Measurements from ENCODE around the gene EML6.

The EML6 gene

DNA sequence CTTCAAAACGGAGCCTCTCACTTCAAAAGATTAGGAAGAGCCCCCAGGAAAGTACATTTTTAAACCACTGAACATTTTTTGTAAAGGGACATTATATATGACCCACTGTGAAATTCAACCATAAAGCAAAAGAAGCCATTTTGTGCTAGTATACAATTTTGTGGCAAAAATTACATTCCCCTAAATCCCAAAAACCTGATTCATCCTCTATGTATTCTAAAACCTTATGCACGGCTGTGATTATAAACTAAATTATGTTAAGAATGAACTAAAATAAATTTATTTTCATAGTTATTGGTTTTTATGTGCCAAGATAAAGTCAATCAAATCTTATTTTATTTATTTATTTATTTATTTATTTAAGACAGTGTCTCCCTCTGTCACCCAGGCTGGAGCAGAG is 278.3 kb downstream of the EML6 start:
- no peaks in the 10 kb centered on the region for H3K27me3 ChIP-seq (ENCODE audit: insufficient read depth, low read length)
- H3K4me3 ChIP-seq (ENCODE audit: low read length), result no peak overlapping the region
- H3K9me3 ChIP-seq (ENCODE audit: low read length), result no peaks in the 10 kb centered on the region
- peaks cover 13% of the 10 kb centered on the region for H3K4me1 ChIP-seq (ENCODE audit: insufficient read depth, low read length)
- no peak overlapping the region for H2AFZ ChIP-seq (ENCODE audit: low read depth, low read length)
- peaks cover 4% of the 10 kb centered on the region for H3K36me3 ChIP-seq (ENCODE audit: insufficient read depth, low read length)

DNA sequence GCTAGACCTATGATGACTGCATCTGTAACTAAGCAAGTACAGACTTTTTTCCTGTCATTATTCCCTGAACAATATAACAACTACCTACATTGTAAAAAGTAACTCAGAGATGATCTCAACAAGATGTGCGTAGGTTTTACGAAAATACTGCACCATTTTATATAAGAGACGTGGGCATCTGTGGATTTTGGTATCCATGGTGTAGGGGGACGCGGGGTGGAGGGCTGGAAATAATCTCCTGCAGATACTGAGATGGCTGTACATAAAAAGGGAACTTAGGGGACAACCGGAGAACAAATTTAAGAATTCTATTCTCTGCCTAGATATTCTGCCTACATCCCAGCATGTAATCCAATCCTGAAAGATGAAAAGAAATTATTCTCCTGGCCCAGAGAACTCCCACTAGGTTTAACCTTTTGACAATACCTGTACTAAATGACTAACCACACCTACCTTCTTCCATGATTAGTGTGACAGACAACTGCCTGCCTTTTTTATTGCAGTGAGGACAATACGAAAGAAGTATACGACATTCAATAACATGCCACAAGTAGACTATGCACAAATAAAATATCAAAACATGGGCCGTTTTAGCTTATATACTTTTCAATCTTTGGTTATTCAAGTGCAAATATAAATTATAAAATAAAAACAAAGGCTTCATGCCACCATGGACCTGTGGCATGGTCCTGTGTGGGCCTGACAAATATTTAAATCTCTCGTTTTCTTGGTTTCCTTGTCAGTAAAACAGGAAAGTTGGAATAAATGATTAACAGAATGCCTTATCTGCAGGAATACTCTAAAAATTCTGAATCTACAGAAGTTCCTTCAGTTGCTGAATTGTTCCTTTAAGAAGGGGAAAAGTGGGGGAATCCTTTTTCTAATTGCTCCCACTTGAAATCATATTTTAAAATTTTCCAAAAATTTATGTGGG is 280.5 kb downstream of the EML6 start:
- no peaks in the 10 kb centered on the region for H3K9me3 ChIP-seq (ENCODE audit: low read length)
- H3K4me1 ChIP-seq (ENCODE audit: insufficient read depth, low read length), result peaks cover 8% of the 10 kb centered on the region
- no peak overlapping the region for H2AFZ ChIP-seq (ENCODE audit: low read depth, low read length)
- no peaks in the 10 kb centered on the region for H3K27me3 ChIP-seq (ENCODE audit: insufficient read depth, low read length)
- H3K4me3 ChIP-seq (ENCODE audit: low read length), result no peak overlapping the region
- peaks cover 3% of the 10 kb centered on the region for H3K36me3 ChIP-seq (ENCODE audit: insufficient read depth, low read length)

DNA sequence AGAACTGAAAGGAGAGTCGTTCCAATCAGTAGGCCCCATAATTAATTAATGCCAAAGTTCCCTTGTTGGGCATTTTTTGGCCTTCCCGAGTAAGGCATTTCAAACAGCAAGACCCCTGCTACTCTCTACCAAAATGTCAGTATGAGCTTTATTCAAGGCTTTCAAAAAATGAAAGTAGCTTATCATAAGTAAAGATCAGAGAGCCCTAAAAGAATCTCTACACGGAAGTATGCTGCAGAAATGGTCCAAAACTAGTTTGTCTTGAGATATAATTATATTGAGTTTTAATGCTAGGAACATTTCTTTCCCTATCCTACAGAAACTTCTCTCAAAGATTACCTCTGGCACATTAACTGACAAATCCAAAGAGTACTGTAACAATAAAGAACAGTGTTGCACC is 282.8 kb downstream of the EML6 start:
- no peak overlapping the region for H3K4me3 ChIP-seq (ENCODE audit: low read length)
- H3K27me3 ChIP-seq (ENCODE audit: insufficient read depth, low read length), result no peaks in the 10 kb centered on the region
- no peaks in the 10 kb centered on the region for H3K9me3 ChIP-seq (ENCODE audit: low read length)
- H3K4me1 ChIP-seq (ENCODE audit: insufficient read depth, low read length), result peaks cover 7% of the 10 kb centered on the region
- H2AFZ ChIP-seq (ENCODE audit: low read depth, low read length), result no peak overlapping the region
- peaks cover 5% of the 10 kb centered on the region for H3K36me3 ChIP-seq (ENCODE audit: insufficient read depth, low read length)

DNA sequence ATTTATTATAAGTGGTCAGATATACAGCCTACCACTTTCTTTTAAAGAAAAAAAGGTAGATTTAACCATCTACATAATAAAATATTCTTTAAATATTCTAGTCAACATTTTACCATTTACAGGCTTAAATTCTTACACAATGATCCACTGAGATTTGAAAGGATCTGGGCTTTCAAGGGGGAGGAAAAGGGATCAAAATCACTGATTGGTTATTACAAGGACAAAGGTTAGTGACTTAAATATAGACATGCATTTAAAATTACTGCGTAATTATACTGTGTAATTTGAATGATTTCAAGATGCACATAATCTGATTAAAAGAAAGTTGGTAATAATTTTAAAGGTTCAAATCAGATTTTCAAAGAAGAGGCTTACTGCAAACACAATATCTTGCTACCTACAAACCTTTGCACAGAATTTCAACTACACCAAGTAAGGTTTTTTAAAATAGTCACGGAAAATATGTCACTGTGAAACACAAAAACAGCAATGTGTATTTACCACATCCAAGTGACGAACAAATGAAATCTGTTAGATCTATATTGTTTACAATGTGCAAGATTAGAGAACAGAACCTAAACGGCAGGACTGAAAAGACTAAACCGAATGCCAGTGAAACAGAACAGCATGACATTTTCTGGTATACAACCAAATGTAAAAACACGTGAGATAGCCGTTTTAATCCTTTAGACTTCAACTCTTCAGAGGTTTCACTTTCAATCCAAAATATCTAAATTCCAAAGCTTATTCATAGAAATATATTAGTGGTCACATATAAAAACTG is 286.0 kb downstream of the EML6 start:
- no peaks in the 10 kb centered on the region for H3K9me3 ChIP-seq (ENCODE audit: low read length)
- no peak overlapping the region for H2AFZ ChIP-seq (ENCODE audit: low read depth, low read length)
- peaks cover 23% of the 10 kb centered on the region for H3K4me1 ChIP-seq (ENCODE audit: insufficient read depth, low read length)
- H3K4me3 ChIP-seq (ENCODE audit: low read length), result no peak overlapping the region
- H3K27me3 ChIP-seq (ENCODE audit: insufficient read depth, low read length), result no peaks in the 10 kb centered on the region
- peaks cover 9% of the 10 kb centered on the region for H3K36me3 ChIP-seq (ENCODE audit: insufficient read depth, low read length)

DNA sequence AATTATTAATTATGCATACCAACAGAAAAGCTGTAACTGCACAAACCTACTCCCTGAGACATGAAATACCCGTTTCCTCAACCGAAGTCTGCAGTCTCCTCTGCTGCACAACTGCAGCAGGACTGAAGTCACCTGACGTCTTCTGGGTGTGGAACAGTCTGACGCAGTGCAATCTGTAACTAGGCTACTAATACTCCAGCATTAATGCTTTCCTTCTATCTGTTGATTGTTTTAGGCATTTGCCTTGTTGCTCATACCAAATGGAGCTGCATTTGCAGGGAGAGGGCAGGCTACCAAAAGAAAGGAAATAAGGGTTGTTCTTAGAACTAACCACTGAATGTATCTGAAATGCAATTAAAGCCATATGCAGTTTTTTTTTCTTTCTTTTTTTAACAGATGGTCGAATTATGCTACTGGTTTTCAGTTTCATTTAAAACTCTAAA is 286.7 kb downstream of the EML6 start:
- H3K36me3 ChIP-seq (ENCODE audit: insufficient read depth, low read length), result peaks cover 9% of the 10 kb centered on the region
- H3K4me1 ChIP-seq (ENCODE audit: insufficient read depth, low read length), result peaks cover 23% of the 10 kb centered on the region
- no peaks in the 10 kb centered on the region for H3K27me3 ChIP-seq (ENCODE audit: insufficient read depth, low read length)
- no peak overlapping the region for H2AFZ ChIP-seq (ENCODE audit: low read depth, low read length)
- no peak overlapping the region for H3K4me3 ChIP-seq (ENCODE audit: low read length)
- no peaks in the 10 kb centered on the region for H3K9me3 ChIP-seq (ENCODE audit: low read length)

DNA sequence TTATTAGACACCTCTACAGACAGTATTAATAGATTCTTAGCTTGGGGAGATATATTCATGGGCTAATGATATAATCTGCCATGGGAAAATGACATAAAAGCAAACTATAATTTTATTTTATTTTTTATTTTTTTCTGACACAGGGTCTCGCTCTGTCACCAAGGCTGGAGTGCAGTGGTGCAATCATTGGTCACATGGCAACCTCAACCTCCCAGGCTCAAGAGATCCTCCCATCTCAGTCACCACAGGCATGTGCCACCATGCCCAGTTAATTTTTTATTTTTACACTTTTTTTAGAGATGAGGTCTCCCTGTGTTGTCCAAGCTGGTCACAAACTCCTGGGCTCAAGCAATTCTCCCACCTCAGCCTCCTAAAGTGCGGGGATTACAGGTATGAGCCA is 287.5 kb downstream of the EML6 start:
- H3K36me3 ChIP-seq (ENCODE audit: insufficient read depth, low read length), result peaks cover 15% of the 10 kb centered on the region
- H3K4me3 ChIP-seq (ENCODE audit: low read length), result no peak overlapping the region
- peaks cover 4% of the 10 kb centered on the region for H3K9me3 ChIP-seq (ENCODE audit: low read length)
- H3K27me3 ChIP-seq (ENCODE audit: insufficient read depth, low read length), result no peaks in the 10 kb centered on the region
- H3K4me1 ChIP-seq (ENCODE audit: insufficient read depth, low read length), result peaks cover 23% of the 10 kb centered on the region
- no peak overlapping the region for H2AFZ ChIP-seq (ENCODE audit: low read depth, low read length)

DNA sequence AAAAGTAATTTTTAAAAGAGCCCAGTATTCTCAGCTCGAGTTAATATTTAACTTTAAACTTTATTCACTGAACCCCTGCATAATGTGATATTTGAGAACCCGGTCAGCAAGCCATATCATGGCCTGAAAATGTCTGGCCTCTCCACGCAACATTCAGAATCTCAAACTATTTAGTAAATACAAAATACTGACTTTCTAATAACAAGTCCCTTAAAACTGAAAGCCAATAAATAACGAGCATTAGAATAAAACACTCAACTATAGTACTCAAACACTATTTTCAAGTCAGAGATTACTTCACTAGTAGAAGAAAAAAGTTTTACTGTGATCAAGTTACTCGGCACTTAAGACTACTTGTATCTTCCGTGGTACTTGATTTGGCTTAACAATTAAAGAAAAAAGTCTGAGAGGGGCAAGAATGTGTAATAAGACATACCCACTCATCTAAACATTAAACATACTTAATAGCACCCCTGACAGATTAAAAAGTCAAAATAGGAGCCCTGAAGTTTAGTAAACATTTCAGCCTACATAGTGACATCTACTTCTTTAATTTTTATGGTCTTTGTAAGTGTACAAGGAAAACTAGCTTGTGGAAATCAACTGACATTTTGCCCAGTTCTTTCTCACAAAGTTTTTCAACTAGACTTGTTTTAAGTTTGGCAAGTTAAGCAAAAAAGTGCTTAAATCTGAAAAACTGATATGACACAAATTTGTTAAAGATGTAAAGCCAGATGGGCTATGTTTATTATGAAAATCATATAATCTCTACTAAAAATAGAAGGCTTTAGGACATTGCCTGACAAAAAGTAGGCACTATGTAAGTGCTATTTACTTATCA is 288.6 kb downstream of the EML6 start:
- no peak overlapping the region for H3K4me3 ChIP-seq (ENCODE audit: low read length)
- H2AFZ ChIP-seq (ENCODE audit: low read depth, low read length), result no peak overlapping the region
- no peaks in the 10 kb centered on the region for H3K27me3 ChIP-seq (ENCODE audit: insufficient read depth, low read length)
- H3K9me3 ChIP-seq (ENCODE audit: low read length), result peaks cover 5% of the 10 kb centered on the region
- H3K36me3 ChIP-seq (ENCODE audit: insufficient read depth, low read length), result peaks cover 15% of the 10 kb centered on the region
- H3K4me1 ChIP-seq (ENCODE audit: insufficient read depth, low read length), result peaks cover 23% of the 10 kb centered on the region

DNA sequence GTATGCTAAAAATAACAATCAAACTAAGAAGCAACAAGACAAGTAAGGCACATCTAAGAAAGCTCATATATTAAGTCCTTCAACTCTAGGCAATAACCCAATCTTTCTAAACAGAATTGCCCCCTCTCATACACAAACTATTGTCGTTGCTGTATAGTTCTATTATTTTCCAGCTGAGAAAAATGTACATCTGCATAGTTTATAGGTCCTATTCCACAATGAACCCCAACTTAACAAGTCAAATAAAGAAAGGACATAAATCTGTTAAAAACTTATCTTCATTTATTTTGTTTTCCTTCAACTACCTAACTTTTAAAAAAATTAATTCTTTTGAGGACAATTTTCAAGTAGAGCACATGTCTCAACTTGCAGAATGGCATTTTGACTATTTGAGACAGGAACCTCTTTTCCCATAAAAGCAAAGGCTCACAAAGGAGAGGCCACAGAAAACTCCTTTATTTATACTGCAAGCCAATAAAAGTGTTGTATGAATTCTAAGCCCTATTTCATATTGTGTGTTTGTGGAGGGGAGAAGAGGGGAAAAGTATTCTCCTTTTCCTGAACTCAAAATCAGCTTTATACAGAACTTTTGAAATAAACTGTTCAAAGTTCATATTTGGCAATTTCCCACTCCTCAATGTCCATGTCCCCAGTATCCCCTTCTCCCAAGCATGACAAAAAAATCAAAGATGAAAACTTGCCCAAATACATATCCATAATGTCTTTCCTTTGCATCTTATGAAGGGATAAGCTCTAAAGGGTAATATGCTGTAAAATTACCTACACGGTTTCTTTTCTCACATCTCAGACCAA is 289.4 kb downstream of the EML6 start:
- H3K4me1 ChIP-seq (ENCODE audit: insufficient read depth, low read length), result peaks cover 23% of the 10 kb centered on the region
- no peaks in the 10 kb centered on the region for H3K27me3 ChIP-seq (ENCODE audit: insufficient read depth, low read length)
- no peak overlapping the region for H2AFZ ChIP-seq (ENCODE audit: low read depth, low read length)
- peaks cover 7% of the 10 kb centered on the region for H3K9me3 ChIP-seq (ENCODE audit: low read length)
- H3K36me3 ChIP-seq (ENCODE audit: insufficient read depth, low read length), result peaks cover 22% of the 10 kb centered on the region
- no peak overlapping the region for H3K4me3 ChIP-seq (ENCODE audit: low read length)

DNA sequence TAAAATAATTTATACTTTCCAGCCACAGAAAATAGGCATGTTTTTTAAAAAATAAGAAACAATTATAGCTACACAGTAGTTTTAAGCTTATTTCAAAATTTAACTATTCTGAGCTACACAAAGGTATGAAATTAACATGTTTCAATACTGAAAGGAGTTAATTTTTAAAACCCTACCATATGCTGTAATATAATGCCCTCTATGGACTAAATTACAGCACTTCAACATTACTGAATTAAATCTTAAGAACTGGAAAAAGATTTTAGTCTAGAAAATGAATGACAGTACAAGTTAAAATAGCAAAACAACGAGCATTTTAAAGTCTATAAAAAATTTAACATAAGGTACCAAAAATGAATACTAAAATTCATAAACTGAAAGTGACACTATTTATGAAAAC is 290.5 kb downstream of the EML6 start:
- no peak overlapping the region for H2AFZ ChIP-seq (ENCODE audit: low read depth, low read length)
- peaks cover 23% of the 10 kb centered on the region for H3K4me1 ChIP-seq (ENCODE audit: insufficient read depth, low read length)
- peaks cover 32% of the 10 kb centered on the region for H3K36me3 ChIP-seq (ENCODE audit: insufficient read depth, low read length)
- H3K4me3 ChIP-seq (ENCODE audit: low read length), result no peak overlapping the region
- H3K27me3 ChIP-seq (ENCODE audit: insufficient read depth, low read length), result no peaks in the 10 kb centered on the region
- peaks cover 7% of the 10 kb centered on the region for H3K9me3 ChIP-seq (ENCODE audit: low read length)

DNA sequence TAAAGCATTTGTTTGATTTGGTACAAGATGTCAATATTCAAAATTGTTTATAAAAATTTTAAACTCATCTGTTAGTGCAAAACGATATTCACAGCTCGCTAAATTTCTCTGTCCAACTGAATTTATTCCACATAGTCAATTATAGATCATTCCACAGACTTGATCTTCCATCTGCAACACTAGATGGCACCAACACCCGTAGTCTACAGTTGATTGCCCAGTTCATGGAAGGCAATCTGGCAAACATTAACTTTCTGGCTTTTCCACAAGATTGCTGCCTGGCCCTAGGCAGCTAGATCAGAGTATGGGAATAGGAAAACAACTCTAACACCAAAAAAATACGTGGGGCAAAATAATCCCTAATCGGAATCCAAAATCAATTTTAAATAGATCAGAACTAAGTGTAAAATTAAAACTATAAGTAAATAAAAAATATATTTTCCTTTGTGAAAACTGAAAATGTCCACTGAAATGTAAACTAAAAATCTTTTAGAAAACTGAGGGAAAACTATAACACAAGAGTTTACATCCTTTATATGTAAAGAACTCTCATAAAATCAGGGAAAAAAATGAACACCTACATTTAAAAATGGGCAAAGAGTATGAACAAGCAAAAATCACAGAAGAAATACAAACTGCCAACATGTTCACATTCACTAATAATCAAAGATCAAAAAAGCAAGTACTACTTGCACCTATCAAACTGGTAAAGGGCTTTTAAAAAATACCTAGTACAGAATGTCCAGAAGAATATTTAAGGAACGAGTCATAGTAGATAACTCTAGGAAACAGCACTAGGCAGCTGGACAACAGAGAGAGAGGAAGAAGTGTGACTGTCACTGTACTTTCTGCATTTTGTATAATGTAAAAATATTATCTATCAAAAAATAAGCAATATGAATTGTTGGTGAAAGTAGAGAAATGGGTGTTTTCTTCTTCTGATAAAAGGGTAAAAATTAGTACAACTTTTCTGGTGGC is 291.8 kb downstream of the EML6 start:
- H3K4me1 ChIP-seq (ENCODE audit: insufficient read depth, low read length), result peaks cover 16% of the 10 kb centered on the region
- H3K4me3 ChIP-seq (ENCODE audit: low read length), result no peak overlapping the region
- peaks cover 7% of the 10 kb centered on the region for H3K9me3 ChIP-seq (ENCODE audit: low read length)
- no peaks in the 10 kb centered on the region for H3K27me3 ChIP-seq (ENCODE audit: insufficient read depth, low read length)
- no peak overlapping the region for H2AFZ ChIP-seq (ENCODE audit: low read depth, low read length)
- peaks cover 44% of the 10 kb centered on the region for H3K36me3 ChIP-seq (ENCODE audit: insufficient read depth, low read length)

DNA sequence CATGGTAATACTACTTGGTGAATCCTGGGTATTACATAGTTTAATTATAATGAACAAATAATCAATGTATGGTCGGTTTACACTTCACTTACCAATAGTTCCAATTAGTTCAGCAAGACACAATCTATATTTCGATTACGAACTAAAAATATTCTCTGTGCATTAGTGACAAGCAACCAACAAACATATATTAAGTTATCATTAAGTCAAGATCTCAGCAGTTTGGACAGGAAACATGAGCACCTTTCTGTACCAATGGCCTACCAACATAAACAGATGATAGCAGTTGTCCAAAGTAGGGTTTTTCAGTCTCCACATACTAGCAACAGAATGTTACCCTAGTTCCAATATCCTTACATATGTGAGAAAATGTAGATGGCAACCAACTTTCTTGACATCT is 294.0 kb downstream of the EML6 start:
- peaks cover 60% of the 10 kb centered on the region for H3K36me3 ChIP-seq (ENCODE audit: insufficient read depth, low read length)
- H3K4me3 ChIP-seq (ENCODE audit: low read length), result no peak overlapping the region
- no peaks in the 10 kb centered on the region for H3K27me3 ChIP-seq (ENCODE audit: insufficient read depth, low read length)
- peaks cover 14% of the 10 kb centered on the region for H3K4me1 ChIP-seq (ENCODE audit: insufficient read depth, low read length)
- H3K9me3 ChIP-seq (ENCODE audit: low read length), result peaks cover 9% of the 10 kb centered on the region
- H2AFZ ChIP-seq (ENCODE audit: low read depth, low read length), result no peak overlapping the region

All from neuron (in vitro differentiated cells).